Measurements from ENCODE around the gene ST8SIA6.

DNA sequence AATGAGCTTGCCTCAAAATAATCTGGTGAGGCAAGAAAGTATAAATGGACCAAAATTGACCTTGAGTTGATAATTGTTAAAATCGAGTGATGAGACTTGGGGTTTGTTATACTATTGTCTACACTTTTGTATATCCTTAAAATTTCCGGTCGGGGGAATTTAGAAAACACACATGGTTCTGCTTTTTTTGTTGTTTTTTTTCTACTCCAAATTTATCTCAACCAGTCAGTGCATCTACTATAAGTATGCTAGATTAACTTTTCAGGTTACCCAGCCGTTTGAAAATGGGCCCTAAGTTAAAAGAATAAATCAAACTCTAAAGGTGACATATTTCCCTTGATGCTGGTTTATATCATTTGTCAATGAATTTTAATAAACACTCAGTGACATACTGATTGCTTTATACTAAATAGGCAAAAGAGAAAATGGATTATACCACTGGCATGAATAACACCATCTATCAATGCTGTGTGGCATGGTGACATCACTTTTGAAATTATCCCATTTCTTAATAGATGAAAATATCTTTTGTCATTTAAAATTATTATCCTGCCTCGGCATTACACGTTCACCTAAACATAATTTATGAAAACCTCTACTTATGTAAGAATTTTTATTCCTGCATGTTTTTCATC is 40.3 kb upstream of the ST8SIA6 start:
- TF ChIP-seq, protein P1, sequence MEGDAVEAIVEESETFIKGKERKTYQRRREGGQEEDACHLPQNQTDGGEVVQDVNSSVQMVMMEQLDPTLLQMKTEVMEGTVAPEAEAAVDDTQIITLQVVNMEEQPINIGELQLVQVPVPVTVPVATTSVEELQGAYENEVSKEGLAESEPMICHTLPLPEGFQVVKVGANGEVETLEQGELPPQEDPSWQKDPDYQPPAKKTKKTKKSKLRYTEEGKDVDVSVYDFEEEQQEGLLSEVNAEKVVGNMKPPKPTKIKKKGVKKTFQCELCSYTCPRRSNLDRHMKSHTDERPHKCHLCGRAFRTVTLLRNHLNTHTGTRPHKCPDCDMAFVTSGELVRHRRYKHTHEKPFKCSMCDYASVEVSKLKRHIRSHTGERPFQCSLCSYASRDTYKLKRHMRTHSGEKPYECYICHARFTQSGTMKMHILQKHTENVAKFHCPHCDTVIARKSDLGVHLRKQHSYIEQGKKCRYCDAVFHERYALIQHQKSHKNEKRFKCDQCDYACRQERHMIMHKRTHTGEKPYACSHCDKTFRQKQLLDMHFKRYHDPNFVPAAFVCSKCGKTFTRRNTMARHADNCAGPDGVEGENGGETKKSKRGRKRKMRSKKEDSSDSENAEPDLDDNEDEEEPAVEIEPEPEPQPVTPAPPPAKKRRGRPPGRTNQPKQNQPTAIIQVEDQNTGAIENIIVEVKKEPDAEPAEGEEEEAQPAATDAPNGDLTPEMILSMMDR (IDR thresholded peaks at IDR 0.05; ENCODE audit: insufficient read depth, low read length, poor library complexity, severe bottlenecking): no peak
- TF ChIP-seq EZH2phosphoT487 (conservative IDR thresholded peaks at IDR 0.05; ENCODE audit: low read length): no peak

Data from SU-DHL-6 (cell line).